ENCODE measurements around the gene ZNF827. TPM values are rescaled to one million over a fixed set of nuclear protein-coding genes. Genes with fewer than 3 reads are reported as not detected.
A peak's percentile ranks its signal among the peaks of the same experiment; 100 is the strongest.

ZNF827 gene
- polyA plus RNA-seq, 3 donors = 31.9 to 38.2 (median 35.3) TPM

DNA sequence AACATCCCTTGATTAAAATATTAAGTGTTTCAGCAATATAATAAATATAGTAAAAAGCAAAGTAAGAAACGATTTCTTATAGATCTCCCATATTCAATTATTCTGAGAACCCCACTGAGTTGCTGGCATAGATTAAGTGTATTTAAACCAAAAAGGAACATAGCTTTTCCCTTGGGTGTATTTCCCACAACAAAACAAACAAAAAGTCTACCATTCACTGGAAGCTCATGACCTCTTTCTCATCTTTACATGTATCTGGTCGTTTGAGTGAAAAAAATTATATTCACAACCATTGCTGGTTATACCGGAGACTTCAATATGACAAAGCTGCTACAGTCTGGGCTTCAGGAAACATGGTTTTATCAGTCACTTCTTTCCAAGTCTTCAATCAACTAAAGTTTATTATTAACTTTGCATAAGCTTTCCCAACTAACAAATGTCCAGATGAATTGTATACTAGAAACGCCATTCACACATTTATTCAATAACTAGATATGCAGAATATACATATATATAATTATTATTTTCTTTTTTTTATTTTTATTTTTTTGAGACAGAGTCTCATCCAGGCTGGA is 38.6 kb downstream of the ZNF827 start:
- no peak for DNase-seq (ENCODE audit: extremely low read depth in 1 of 11, low read depth in 9 of 11, low spot score in 4 of 11)

GRCh38 chr4:145898926-145899531 is 39.6 kb downstream of the ZNF827 start:
- DNase-seq (ENCODE audit: extremely low read depth in 1 of 11, low read depth in 9 of 11, low spot score in 4 of 11) = no peak

DNA sequence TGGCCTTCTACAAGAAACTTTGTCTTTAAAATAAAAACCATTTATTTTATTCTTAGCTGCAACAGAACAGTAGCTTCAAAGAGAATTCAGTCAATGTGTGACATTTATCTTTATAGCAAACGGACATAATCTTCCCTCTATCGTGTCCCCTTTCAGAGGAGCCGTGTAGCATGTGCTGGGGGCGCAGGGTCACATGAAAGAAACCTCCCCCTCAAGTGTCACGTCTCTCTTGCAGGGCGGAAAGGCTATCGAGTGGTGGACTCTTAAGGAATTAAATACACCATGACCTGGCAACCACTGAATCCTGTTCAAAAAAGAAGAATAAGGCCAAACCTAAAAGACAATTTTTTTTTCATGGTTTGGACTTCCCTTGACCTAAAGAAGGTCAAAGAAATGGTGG is 40.2 kb downstream of the ZNF827 start:
- no peak for DNase-seq (ENCODE audit: extremely low read depth in 1 of 11, low read depth in 9 of 11, low spot score in 4 of 11)

GRCh38 chr4:145895056-145895455 is 43.6 kb downstream of the ZNF827 start:
- DNase-seq (ENCODE audit: extremely low read depth in 1 of 11, low read depth in 9 of 11, low spot score in 4 of 11) = no peak

DNA sequence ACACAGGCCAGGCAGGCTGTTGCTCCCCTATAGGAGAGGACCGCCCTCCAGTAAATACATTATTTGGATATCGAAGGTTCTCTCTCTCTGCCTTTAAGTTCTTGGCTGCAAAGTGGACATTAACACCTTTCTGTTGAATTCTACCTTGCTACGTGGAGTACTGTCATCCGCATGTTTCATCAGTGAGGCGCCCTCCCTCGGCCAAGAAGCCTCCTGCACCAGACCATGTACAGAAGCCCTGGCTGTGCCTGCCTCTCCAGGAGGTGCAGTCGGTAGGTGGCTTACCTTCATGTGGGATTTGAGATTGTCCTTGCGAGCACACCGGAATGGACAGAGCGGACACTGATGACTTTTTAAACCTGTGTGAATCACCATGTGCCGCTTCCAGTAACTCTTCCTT is 46.7 kb downstream of the ZNF827 start:
- DNase-seq (ENCODE audit: extremely low read depth in 1 of 11, low read depth in 9 of 11, low spot score in 4 of 11) = no peak

DNA sequence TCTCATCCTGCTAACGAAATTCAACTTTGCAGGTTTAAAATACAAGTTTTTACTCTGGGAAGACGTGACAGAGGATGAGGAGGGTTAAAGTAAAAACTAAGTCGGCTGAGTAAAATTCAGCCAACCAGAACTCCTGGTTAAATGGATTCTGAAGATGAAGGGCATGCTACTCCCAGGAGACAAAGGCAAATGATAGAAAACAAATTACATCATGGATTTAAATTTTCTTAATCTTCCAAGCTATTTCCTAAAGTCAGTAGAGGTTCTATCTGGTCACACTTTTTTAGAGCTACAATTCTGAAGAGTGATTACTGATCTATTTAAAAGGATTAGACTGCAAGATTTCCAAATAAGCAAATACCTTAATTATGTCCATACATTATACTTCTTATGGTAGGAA is 47.9 kb downstream of the ZNF827 start:
- DNase-seq (ENCODE audit: extremely low read depth in 1 of 11, low read depth in 9 of 11, low spot score in 4 of 11) = no peak

DNA sequence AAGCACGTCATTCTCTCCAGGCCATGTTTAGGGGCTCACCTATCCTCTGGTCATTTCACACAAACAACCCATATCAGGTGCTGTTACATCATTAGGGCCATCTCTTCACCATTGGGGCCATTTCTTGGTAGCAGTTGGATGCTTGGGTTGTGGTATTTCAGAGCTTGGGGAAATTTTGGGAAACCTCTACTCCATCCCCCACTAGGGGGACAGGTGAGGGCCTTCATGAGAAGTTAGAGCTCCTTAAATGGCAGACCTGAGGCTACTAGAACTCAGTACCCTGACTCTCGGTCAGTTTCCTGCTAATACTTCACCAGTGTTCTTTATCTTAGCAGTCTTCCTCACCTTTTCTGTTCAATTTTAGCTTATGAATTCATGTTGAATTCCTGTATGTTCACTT is 50.2 kb downstream of the ZNF827 start:
- no peak for DNase-seq (ENCODE audit: extremely low read depth in 1 of 11, low read depth in 9 of 11, low spot score in 4 of 11)

GRCh38 chr4:145887241-145887991 is 51.2 kb downstream of the ZNF827 start:
- peak in 7 of 11 donors; percentile 33 to 70 (median 53) for DNase-seq (ENCODE audit: extremely low read depth in 1 of 11, low read depth in 9 of 11, low spot score in 4 of 11)

GRCh38 chr4:145886871-145887240 is 51.8 kb downstream of the ZNF827 start:
- no peak for DNase-seq (ENCODE audit: extremely low read depth in 1 of 11, low read depth in 9 of 11, low spot score in 4 of 11)

DNA sequence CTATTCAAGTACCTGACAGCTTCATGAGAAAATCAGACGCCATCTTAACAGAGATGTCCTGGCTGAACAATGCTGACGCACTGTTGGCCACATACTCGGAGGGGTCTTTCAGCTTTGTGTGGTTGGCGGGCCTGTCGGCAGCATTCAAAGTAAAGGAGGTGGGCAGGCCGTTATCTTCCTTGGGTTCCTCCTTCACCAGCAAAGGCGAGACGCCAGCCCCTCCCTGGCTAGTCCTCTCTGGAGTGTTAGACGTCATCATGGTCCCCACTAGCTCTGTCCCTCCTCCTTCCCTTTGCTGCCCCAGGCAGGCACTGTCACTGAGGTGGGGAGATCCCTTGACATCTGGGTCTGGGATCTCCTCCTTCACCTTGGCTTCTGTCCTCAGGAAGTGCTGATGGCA is 53.0 kb downstream of the ZNF827 start:
- DNase-seq (ENCODE audit: extremely low read depth in 1 of 11, low read depth in 9 of 11, low spot score in 4 of 11) = no peak

- DNase-seq (ENCODE audit: extremely low read depth in 1 of 11, low read depth in 9 of 11, low spot score in 4 of 11) = no peak
Measured at GRCh38 chr4:145884775-145885174, 53.8 kb downstream of the ZNF827 start.

DNA sequence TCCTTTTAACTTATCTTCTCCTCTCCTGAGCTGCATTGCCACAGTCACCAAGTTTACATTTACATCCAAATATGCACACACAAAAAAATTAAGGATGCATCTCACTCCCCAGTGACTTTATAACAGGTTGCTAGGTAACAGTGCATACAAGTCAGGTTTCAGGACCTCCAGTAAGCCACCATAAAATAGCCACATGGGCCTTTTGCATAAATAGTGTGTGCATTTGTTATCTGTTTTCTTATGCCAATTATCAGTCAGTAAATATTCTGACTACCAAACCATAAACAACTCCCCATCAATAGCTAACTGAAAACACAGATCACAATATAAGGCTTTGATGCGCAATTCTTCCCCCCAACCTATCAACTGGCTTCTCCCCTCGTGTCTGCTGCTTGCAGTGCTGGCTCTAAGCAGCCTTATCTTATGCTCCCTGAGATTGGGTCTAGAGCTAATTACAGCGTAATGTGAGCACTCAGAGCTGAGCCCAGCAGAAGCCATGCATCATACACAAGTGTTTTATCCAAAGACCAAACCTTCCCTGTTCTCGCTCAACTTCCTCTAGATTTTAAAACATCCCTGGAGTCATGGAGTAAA is 55.4 kb downstream of the ZNF827 start:
- no peak for DNase-seq (ENCODE audit: extremely low read depth in 1 of 11, low read depth in 9 of 11, low spot score in 4 of 11)

DNA sequence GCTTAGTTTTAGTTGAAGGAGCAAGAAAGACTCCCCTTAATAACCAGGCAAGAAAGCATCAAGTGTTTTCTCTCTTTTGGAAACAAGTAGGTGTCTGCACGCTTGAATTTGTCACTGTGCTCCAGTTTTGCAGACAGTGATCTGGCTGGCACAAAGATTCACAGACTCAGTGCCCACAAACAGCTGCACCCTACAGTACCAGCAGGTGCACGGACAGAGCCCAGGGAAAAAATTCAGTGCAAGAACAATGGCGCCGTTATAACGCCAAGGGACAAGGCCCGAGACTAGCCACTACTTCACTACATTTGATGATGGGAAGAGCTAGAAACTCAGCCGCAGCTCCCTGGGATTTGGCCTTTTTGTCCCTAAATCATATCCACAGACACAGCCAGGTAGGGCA is 56.0 kb downstream of the ZNF827 start:
- no peak for DNase-seq (ENCODE audit: extremely low read depth in 1 of 11, low read depth in 9 of 11, low spot score in 4 of 11)

DNA sequence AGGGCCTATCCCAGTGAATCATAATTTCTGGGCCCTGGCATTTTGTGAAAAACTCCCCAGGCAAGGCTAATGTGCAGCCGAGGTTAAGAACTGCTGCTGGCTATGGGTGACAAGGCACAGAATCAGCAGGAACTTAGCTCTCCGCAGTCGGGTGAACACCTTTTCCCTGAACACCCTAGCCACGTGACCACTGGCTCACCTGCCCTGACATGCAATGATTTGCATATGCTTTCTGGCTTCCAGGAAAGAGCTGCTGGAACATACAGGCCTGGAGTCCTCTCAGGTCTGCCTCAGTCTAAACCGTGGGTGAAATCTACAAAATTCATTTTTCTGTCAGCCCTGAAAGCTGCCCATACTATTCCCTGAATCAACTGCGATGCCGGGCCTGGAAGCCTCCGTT is 56.6 kb downstream of the ZNF827 start:
- peak in 5 of 11 donors; percentile 33 to 72 (median 52) for DNase-seq (ENCODE audit: extremely low read depth in 1 of 11, low read depth in 9 of 11, low spot score in 4 of 11)

- DNase-seq (ENCODE audit: extremely low read depth in 1 of 11, low read depth in 9 of 11, low spot score in 4 of 11) = no peak
Measured at GRCh38 chr4:145881576-145881975, 57.0 kb downstream of the ZNF827 start.

GRCh38 chr4:145880355-145880960 is 58.2 kb downstream of the ZNF827 start:
- no peak for DNase-seq (ENCODE audit: extremely low read depth in 1 of 11, low read depth in 9 of 11, low spot score in 4 of 11)

DNA sequence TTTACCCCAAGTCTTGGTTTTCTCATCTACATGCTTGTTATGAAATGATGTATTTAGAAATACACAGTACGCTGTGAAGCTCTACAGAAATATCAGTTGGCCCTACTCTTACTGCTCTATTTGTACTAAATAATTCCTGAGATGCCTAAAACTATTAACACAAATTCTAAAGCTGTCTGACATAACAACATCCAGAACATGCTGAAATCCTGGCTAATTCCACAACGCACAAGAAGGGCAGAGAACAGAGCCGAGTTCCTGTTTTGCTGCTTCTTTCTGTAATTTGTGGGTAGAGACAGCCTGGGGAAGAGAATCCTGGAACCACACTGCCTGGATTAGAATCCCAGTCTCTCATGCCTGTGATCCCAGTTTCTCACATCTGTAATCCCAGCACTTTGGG is 59.0 kb downstream of the ZNF827 start:
- no peak for DNase-seq (ENCODE audit: extremely low read depth in 1 of 11, low read depth in 9 of 11, low spot score in 4 of 11)

- no peak for DNase-seq (ENCODE audit: extremely low read depth in 1 of 11, low read depth in 9 of 11, low spot score in 4 of 11)
Measured at GRCh38 chr4:145878501-145879435, 59.9 kb downstream of the ZNF827 start.

All from renal cortex interstitium (tissue), 11 donors.